ENCODE results near the gene MRPS25.

Gene MRPS25

GRCh38 chr3:15083252-15083651 lies 18.1 kb upstream of the MRPS25 start:
- TF ChIP-seq CTCF (IDR thresholded peaks at IDR 0.05; ENCODE audit: insufficient read depth, low read depth, low read length, missing control alignments) = no peak
- no peak overlapping the region for H3K4me3 ChIP-seq (ENCODE audit: low read depth, low read length)
- no peak for DNase-seq (ENCODE audit: low read depth)

- H3K4me3 ChIP-seq (ENCODE audit: low read depth, low read length) = no peak overlapping the region
- DNase-seq (ENCODE audit: low read depth) = no peak
- TF ChIP-seq CTCF (IDR thresholded peaks at IDR 0.05; ENCODE audit: insufficient read depth, low read depth, low read length, missing control alignments) = no peak
Measured at GRCh38 chr3:15081960-15082664, 17.0 kb upstream of the MRPS25 start.

GRCh38 chr3:15079091-15079490 lies 14.0 kb upstream of the MRPS25 start:
- no peak for DNase-seq (ENCODE audit: low read depth)
- H3K4me3 ChIP-seq (ENCODE audit: low read depth, low read length) = no peak overlapping the region
- no peak for TF ChIP-seq CTCF (IDR thresholded peaks at IDR 0.05; ENCODE audit: insufficient read depth, low read depth, low read length, missing control alignments)

GRCh38 chr3:15074500-15074899 lies 9.4 kb upstream of the MRPS25 start:
- no peak for DNase-seq (ENCODE audit: low read depth)
- TF ChIP-seq CTCF (IDR thresholded peaks at IDR 0.05; ENCODE audit: insufficient read depth, low read depth, low read length, missing control alignments) = no peak
- no peak overlapping the region for H3K4me3 ChIP-seq (ENCODE audit: low read depth, low read length)

GRCh38 chr3:15071699-15072098 lies 6.6 kb upstream of the MRPS25 start:
- no peak for DNase-seq (ENCODE audit: low read depth)
- no peak for TF ChIP-seq CTCF (IDR thresholded peaks at IDR 0.05; ENCODE audit: insufficient read depth, low read depth, low read length, missing control alignments)
- H3K4me3 ChIP-seq (ENCODE audit: low read depth, low read length) = no peak overlapping the region

GRCh38 chr3:15069441-15069840 lies 4.3 kb upstream of the MRPS25 start:
- no peak for DNase-seq (ENCODE audit: low read depth)
- no peak overlapping the region for H3K4me3 ChIP-seq (ENCODE audit: low read depth, low read length)

More at GRCh38 chr3:15069441-15069840, 4.3 kb upstream of the MRPS25 start:
- no peak for TF ChIP-seq CTCF (IDR thresholded peaks at IDR 0.05; ENCODE audit: insufficient read depth, low read depth, low read length, missing control alignments)
